ENCODE results near the gene FCGR3A.
"Not testable (repeated sequence)": the region's sequence is repeated elsewhere in the genome, so short reads cannot be mapped to it uniquely, and the experiment has no call there.

Gene FCGR3A

DNA sequence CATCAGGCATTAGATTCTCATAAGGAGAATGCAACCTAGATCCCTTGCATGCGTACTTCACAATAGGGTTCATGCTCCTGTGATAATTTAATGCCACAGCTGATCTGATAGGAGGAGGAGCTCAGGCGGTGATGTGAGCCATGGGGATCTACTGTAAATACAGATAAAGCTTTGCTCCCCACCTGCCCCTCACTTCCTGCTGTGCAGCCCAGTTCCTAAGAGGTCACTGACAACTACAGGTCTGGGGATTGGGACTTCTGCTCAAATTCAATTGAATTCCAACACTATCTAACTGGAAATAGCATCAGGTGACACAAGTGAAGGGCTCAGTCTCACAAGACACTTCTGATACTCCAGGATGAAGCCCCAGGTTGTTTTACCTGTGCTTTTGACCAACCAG is 7.4 kb upstream of the FCGR3A start:
- in situ Hi-C loops (cut with HindIII; ENCODE audit: low sequenced_read_pairs) = not testable (repeated sequence)

- in situ Hi-C loops (cut with HindIII; ENCODE audit: low sequenced_read_pairs) = not testable (repeated sequence)
Observed at GRCh38 chr1:161556143-161556542, 6.5 kb upstream of the FCGR3A start.

DNA sequence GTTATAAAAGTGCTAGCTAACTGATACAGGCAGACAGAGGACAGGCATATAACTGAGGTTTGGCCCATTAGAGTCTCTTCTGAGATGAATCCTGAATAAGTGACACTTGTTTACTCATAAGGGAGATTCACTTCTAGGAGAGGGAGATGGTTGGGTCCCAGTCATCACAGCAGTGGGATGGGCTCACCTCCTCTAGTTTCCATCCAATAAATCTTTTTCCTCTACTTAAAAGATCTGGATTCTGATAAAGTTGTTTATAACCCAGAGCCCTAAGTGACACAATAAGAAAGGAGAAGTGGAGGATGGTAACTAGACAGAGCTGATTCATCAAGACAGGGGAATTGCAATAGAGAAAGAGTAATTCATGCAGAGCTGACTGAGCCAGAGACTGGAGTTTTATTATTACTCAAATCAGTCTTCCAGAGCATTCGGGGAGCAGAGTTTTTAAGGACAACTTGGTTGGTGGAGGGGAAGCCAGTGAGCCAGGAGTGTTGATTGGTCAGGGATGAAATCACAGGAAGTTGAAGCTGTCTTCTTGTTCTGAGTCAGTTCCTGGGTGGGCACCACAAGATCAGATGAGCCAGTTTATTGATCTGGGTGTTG is 5.3 kb upstream of the FCGR3A start:
- in situ Hi-C loops (cut with HindIII; ENCODE audit: low sequenced_read_pairs) = not testable (repeated sequence)

DNA sequence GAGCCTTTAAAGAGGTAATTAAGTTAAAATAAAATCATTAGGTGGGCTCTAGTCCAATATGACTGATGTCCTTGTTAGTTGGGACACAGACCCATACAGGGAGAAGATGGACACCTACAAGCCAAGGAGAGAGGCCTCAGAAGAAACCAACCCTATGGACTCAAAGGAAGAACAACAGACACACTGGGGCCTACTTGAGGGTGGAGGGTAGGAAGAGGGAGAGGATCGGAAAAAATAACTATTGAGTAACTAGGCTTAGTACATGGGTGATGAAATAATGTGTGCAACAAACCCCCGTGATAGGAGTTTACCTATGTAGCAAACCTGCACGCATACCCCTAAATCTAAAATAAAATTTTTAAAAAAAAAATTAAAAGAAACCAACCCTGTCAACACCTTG is 4.7 kb upstream of the FCGR3A start:
- in situ Hi-C loops (cut with HindIII; ENCODE audit: low sequenced_read_pairs) = not testable (repeated sequence)

DNA sequence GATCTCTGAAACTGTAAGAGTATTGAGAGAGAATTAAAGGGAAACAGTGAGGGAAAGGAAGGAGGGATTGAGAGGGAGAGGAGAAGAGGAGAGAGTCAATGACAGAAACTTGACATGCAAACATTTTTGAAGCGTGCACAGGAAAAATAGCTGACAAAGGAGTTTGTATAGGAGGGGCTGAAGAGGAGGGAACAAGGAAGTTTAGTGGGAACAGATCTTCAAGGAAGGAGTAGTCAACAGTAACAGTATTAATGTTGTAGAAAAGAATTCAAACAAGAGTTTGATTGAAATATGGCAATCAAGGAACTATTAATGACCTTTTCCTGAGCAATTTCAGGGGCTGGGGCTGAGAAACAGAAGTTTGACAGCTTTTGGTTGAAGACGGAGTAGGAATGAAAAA is 4.0 kb upstream of the FCGR3A start:
- in situ Hi-C loops (cut with HindIII; ENCODE audit: low sequenced_read_pairs) = not testable (repeated sequence)

GRCh38 chr1:161550942-161551341 is 1.3 kb upstream of the FCGR3A start:
- in situ Hi-C loops (cut with HindIII; ENCODE audit: low sequenced_read_pairs) = not testable (repeated sequence)

DNA sequence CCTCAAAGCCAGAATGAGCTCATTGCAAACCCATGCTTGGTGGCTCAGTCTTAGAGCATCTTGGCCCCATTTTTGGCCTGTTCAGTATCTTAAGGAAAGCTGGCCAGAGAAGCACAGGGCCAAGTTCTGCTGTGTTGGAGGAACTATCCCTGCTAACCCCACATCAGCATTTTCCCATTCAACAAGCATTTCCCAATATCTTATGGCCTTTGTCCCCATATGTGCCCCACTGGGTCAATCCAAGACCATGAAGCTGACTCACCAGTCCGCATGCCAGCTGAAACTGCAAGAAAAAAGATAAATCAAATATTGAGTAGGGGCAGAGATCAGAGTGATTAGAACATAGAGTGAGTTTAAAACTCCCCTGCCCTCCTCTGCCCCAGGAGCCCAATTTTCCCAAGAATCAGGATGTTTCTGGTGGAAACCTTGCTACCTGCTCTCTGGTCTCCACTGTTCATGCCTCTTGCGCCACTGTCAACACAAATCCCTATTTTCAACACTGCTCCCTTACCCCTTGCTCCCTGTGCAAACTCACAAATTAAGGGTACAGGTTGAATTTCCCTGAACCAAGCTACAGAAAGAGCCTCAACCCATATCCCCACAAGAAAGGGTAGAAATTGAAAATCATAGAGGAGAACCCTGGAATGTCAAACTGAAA is 740 bp downstream of the FCGR3A start:
- in situ Hi-C loops (cut with HindIII; ENCODE audit: low sequenced_read_pairs) = not testable (repeated sequence)

DNA sequence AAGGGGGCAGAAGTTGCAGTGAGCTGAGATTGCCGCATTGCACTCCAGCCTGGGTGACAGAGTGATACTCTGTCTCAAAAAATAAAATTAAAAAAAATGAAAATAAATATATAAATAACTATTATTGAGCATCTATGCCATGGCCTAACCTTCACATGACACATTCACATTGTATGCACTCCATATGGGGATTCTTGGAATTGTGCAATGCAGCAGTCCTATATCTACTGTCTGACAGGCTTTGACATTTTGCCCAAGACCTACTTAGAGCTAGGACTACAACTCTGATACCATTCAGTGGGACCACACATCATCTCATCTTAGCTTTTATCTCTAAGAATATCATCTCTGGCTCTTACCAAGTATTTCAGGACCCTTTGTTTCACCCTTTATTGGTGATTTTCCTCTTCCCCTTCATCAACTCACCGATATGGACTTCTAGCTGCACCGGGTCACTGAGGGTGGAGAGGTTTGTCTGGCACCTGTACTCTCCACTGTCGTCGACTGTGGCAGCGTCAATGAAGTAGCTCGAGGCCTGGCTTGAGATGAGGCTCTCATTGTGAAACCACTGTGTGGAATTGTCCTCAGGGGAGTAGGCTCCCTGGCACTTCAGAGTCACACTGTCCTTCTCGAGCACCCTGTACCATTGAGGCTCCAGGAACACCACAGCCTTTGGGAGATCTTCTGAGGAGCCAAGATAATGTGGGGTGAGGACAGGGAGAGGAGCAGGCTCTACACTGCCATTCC is 1.4 kb downstream of the FCGR3A start:
- in situ Hi-C loops (cut with HindIII; ENCODE audit: low sequenced_read_pairs) = not testable (repeated sequence)

GRCh38 chr1:161545005-161545731 is 4.5 kb downstream of the FCGR3A start:
- in situ Hi-C loops (cut with HindIII; ENCODE audit: low sequenced_read_pairs) = not testable (repeated sequence)

DNA sequence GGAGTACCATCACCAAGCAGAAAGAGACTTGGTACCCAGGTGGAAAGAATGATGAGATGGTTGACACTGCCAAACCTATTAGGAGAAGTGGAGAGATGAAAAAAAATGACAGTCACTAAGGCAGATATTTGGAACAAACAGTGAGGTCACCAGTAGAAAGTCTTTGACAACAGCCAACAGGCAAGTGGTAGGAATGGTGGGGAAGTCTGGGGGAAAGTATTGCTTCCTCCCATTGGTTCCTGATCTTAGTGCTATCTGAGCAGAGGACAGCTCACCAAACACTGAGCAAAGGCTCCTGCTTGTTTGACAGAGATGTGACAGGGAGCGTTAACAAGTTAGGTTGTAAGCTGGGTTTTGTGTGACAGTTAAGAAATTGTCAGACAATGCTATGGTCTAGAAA is 6.5 kb downstream of the FCGR3A start:
- in situ Hi-C loops (cut with HindIII; ENCODE audit: low sequenced_read_pairs) = not testable (repeated sequence)

GRCh38 chr1:161542091-161542559 is 7.5 kb downstream of the FCGR3A start:
- in situ Hi-C loops (cut with HindIII; ENCODE audit: low sequenced_read_pairs) = not testable (repeated sequence)

- in situ Hi-C loops (cut with HindIII; ENCODE audit: low sequenced_read_pairs) = not testable (repeated sequence)
Observed at GRCh38 chr1:161540570-161540960, 9.1 kb downstream of the FCGR3A start.

GRCh38 chr1:161539731-161540569 is 9.7 kb downstream of the FCGR3A start:
- in situ Hi-C loops (cut with HindIII; ENCODE audit: low sequenced_read_pairs) = not testable (repeated sequence)

DNA sequence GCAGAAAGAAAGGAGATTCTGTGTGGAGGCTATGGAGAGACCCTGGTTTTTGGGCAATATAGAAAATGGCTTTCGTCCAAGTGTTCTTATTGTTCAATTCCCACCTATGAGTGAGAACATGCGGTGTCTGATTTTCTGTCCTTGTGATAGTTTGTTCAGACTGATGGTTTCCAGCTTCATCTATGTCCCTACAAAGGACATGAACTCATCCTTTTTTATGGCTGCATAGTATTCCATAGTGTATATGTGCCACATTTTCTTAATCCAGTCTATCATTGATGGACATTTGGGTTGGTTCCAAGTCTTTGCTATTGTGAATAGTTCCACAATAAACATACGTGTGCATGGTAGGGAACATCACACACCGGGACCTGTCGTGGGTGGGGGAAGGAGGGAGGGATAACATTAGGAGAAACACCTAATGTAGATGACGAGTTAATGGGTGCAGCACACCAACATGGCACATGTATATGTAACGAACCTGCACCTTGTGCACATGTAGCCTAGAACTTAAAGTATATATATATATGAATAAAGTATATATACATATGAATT is 10.6 kb downstream of the FCGR3A start:
- in situ Hi-C loops (cut with HindIII; ENCODE audit: low sequenced_read_pairs) = not testable (repeated sequence)

DNA sequence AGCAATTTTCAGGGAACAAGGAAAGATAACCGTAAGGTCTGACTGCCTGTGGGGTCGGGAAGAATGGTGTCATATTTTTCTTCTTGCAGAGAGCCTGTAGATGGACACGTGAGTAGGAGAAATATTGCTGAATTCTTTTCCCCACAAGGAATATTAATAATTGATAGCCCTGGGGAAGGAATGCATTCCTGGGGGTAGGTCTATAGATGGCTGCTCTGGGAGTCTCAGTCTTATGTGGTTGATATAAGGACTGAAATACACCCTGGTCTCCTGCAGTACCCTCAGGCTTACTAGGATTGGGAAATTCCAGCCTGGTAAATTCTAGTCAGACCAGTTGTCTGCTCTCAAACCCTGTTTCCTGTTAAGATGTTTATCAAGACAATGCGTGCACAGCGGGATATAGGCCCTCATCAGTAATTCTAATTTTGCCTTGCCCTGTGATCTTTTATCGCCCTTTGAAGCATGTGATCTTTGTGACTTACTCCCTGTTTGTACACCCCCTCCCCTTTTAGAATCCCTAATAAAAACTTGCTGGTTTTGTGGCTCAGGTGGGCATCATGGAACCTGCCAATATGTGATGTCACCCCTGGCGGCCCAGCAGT is 12.4 kb downstream of the FCGR3A start:
- in situ Hi-C loops (cut with HindIII; ENCODE audit: low sequenced_read_pairs) = not testable (repeated sequence)

DNA sequence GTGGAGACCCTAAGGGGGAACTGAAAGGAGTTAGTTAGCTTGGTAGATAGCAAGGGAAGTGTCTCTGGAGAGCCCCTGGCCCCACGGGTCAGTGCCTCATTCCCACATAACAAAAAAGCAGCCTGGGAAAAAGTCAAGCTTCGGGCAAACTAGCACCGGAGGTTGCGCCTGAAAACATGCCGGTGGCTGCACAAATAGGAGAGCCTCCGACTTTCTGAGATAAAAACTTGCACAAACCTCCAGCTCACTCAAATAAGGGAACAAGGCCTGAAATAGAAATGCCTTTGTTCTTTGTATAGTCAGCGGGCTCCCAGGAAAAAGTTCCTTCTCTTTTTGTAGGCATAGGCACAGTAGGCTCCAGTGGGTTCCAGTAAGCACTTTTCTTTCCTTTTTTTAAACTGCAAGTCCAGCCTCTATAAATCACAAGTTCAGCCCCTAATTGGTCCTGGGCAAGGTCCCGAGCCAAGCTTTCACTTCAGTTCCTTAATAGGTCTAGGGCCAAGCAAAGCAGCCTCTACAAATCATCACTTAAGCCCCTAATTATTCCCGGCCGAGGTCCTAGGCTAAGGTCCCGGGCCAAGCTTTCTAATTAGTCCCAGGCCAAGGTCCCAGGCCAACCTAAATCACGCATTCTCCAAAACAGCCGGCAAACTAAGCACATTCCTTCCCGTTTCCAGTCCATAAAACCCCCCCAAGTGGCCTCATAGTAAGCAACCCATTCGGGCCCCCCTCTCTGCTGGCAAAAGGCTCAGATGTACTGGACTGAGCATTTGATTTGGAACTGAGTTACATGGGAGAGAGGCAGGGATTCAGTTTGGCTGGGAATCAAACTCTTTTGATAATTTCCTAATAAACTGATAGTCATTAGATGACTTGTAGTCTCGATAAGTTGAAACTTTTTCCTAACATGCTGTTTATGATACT is 16.7 kb downstream of the FCGR3A start:
- in situ Hi-C loops (cut with HindIII; ENCODE audit: low sequenced_read_pairs) = not testable (repeated sequence)

DNA sequence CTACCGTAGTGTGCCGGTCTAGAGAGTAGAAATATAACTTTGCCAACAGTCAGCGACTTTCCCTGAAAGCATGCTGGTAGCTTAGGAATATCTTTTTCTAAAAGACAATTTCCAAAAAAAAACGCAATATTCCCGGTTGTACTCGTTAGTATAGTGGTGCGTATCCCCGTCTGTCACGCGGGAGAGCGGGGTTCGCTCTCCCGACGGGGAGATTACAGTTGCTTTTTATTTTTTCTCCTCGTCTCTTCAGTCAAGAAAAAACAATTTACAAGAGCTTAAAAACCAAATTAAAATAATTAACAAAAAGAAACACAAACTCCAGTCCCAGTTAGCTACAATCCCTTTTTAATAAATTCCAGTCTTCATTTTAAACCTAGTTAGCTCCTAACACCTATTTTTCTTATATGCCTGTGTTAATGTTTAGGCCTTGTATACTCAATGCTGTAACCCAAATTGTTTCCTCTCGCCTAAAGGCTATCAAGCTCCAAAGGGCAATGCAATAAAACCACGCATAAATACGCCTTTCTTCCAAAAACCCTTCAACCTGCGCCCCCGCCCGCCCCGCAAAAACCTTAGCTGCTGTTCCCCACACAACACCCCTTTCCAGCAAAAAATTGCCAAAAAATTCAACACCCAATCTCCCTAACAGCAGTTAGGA is 17.5 kb downstream of the FCGR3A start:
- in situ Hi-C loops (cut with HindIII; ENCODE audit: low sequenced_read_pairs) = no loop called here

All from endothelial cell of hepatic sinusoid (primary cell).